AG10803 (cell line): ENCODE data around the gene PKLR.
A peak's percentile ranks its signal among the peaks of the same experiment; 100 is the strongest.

Experiments
- DNase-seq: peaks from one replicate; pipeline ENCODE4 v3.0.0; 2010; ENCODE audit warnings: low read depth
- H3K4me3 ChIP-seq: 2 replicates; pipeline ENCODE4 v1.5.1; 2011; ENCODE audit warnings: mild to moderate bottlenecking, low read length, control low read depth
- CTCF ChIP-seq: conservative IDR thresholded peaks from 2 replicates; pipeline ENCODE4 v1.5.1; 2011; ENCODE audit warnings: mild to moderate bottlenecking, low read length, control low read depth, inconsistent platforms

Gene PKLR

GRCh38 chr1:155255243-155256007 lies 45.8 kb downstream of the PKLR start, which contains the start of gene ENTREP3:
Gene ENTREP3, minus strand, starts transcription at chr1:155255483. Its CDS starts 606 bp downstream, at chr1:155254877.
- no peak for TF ChIP-seq CTCF
- DNase-seq: peak; percentile 75
- H3K4me3 ChIP-seq: peak within 1 kb of the TSS; percentile 80

GRCh38 chr1:155254714-155255242 lies 46.5 kb downstream of the PKLR start:
- no peak for DNase-seq
- peak overlapping the region; percentile 80 for H3K4me3 ChIP-seq
- TF ChIP-seq CTCF: no peak

GRCh38 chr1:155254228-155254713 lies 47.0 kb downstream of the PKLR start:
- H3K4me3 ChIP-seq: peak overlapping the region; percentile 80
- TF ChIP-seq CTCF: no peak
- DNase-seq: no peak

- DNase-seq: no peak
- peak overlapping the region; percentile 80 for H3K4me3 ChIP-seq
- TF ChIP-seq CTCF: no peak
Observed at GRCh38 chr1:155253797-155254196, 47.4 kb downstream of the PKLR start.

- no peak for DNase-seq
- TF ChIP-seq CTCF: no peak
- peak overlapping the region; percentile 80 for H3K4me3 ChIP-seq
Observed at GRCh38 chr1:155253208-155253607, 48.0 kb downstream of the PKLR start.

- H3K4me3 ChIP-seq: no peak overlapping the region
- DNase-seq: no peak
- no peak for TF ChIP-seq CTCF
Observed at GRCh38 chr1:155251566-155251965, 49.7 kb downstream of the PKLR start.
